Cardiac muscle cell (in vitro differentiated cells and primary cell): ENCODE results near the gene LENEP. TPM values are rescaled to one million over a fixed set of nuclear protein-coding genes. Genes with fewer than 3 reads are reported as not detected.
A peak's percentile ranks its signal among the peaks of the same experiment; 100 is the strongest.

ENCODE experiments used
- DNase-seq, 2 donors: peaks; one replicate each; pipeline versions ENCODE4 v3.0.0 to v3.0.0-alpha.2; 2010 to 2017; ENCODE audit warnings: low read depth in 1 of 2, low spot score in 1 of 2
- H3K27ac ChIP-seq: fragments of 200-600 bp; sonication (generic); 2 replicates; pipeline ENCODE4 v1.5.1; 2016
- H3K27me3 ChIP-seq: fragments of 200-600 bp; sonication (generic); 2 replicates; pipeline ENCODE4 v1.6.0; 2016; ENCODE audit warnings: control low read depth
- H3K36me3 ChIP-seq: fragments of 200-600 bp; sonication (generic); 2 replicates; pipeline ENCODE4 v1.5.1; 2016; ENCODE audit warnings: control low read depth
- H3K4me1 ChIP-seq: fragments of 200-600 bp; sonication (generic); 2 replicates; pipeline ENCODE4 v1.8.1; 2017; ENCODE audit warnings: low read depth, mild to moderate bottlenecking, mixed run types
- H3K4me3 ChIP-seq: fragments of 200-600 bp; sonication (generic); 2 replicates; pipeline ENCODE4 v1.5.1; 2016; ENCODE audit warnings: mild to moderate bottlenecking
- H3K9me3 ChIP-seq: fragments of 200-600 bp; sonication (generic); 2 replicates; pipeline ENCODE4 v1.5.1; 2017; ENCODE audit warnings: low read depth, mild to moderate bottlenecking, control low read depth
- CTCF ChIP-seq: IDR thresholded peaks from 2 replicates; pipeline ENCODE4 v1.5.1; 2012; ENCODE audit warnings: low read depth, mild to moderate bottlenecking, low read length
- polyA plus RNA-seq: library from polyadenylated mRNA; unstranded; fragments of >200 nt; fragmentation: Nextera tagmentation; extraction: Ambion mirVana; gene quantifications from 2 replicates; pipeline ENCODE4 v1.2.1, GENCODE V29; 2016
- total RNA-seq: library from RNA; depleted of rRNA; stranded (reverse); fragments of >200 nt; gene quantifications from 2 replicates; pipeline ENCODE4 v1.2.3, GENCODE V29; 2016

LENEP gene
- total and polyA plus RNA-seq, 2 experiments from 2014 or later, result 0.72 TPM; not detected in 1

GRCh38 chr1:154970631-154971340 is 22.6 kb upstream of the LENEP start, which contains the start of gene SHC1:
TSS of gene SHC1 (minus strand) at chr1:154970747. CDS start at chr1:154970526, 221 bp downstream.
- DNase-seq, result peak; percentile 87 to 97
- TF ChIP-seq CTCF, result no peak

GRCh38 chr1:154971341-154971998 is 21.9 kb upstream of the LENEP start:
- TF ChIP-seq CTCF, result no peak
- no peak for DNase-seq
- H3K27me3 ChIP-seq, result no peaks in the 10 kb centered on the region
- no peak overlapping the region for H3K4me3 ChIP-seq
- H3K9me3 ChIP-seq, result no peaks in the 10 kb centered on the region
- peaks cover 11% of the 10 kb centered on the region for H3K36me3 ChIP-seq
- peaks cover 38% of the 10 kb centered on the region for H3K4me1 ChIP-seq
- peak overlapping the region; percentile 98 for H3K27ac ChIP-seq

More at GRCh38 chr1:154970631-154971340, 22.6 kb upstream of the LENEP start, which contains the start of gene SHC1:
- no peaks in the 10 kb centered on the region for H3K9me3 ChIP-seq
- H3K36me3 ChIP-seq, result peaks cover 12% of the 10 kb centered on the region
- H3K27me3 ChIP-seq, result no peaks in the 10 kb centered on the region
- H3K4me3 ChIP-seq, result peak within 1 kb of the TSS; percentile 17
- peak within 1 kb of the TSS; percentile 98 for H3K27ac ChIP-seq
- peaks cover 31% of the 10 kb centered on the region for H3K4me1 ChIP-seq

GRCh38 chr1:154972213-154972516 is 21.2 kb upstream of the LENEP start:
- no peak for DNase-seq
- H3K36me3 ChIP-seq, result peaks cover 4% of the 10 kb centered on the region
- peak overlapping the region; percentile 98 for H3K27ac ChIP-seq
- H3K9me3 ChIP-seq, result no peaks in the 10 kb centered on the region
- no peaks in the 10 kb centered on the region for H3K27me3 ChIP-seq
- peaks cover 39% of the 10 kb centered on the region for H3K4me1 ChIP-seq
- H3K4me3 ChIP-seq, result no peak overlapping the region
- TF ChIP-seq CTCF, result no peak

GRCh38 chr1:154972517-154973343 is 20.7 kb upstream of the LENEP start:
- no peak for TF ChIP-seq CTCF
- Histone ChIP-seq H3K9me3 (no peaks in the 10 kb centered on the region), H3K36me3 (no peaks in the 10 kb centered on the region), H3K27me3 (no peaks in the 10 kb centered on the region), H3K27ac (peak overlapping the region; percentile 98), H3K4me3 (peak overlapping the region; percentile 48), H3K4me1 (peaks cover 39% of the 10 kb centered on the region)
- peak; percentile 86 to 98 for DNase-seq

GRCh38 chr1:154973344-154974101 is 19.9 kb upstream of the LENEP start:
- peak; percentile 96 to 99 for DNase-seq
- no peaks in the 10 kb centered on the region for H3K9me3 ChIP-seq

More at GRCh38 chr1:154973344-154974101, 19.9 kb upstream of the LENEP start:
- Histone ChIP-seq H3K27ac (peak overlapping the region; percentile 98), H3K4me1 (peaks cover 39% of the 10 kb centered on the region), H3K36me3 (no peaks in the 10 kb centered on the region), H3K4me3 (peak overlapping the region; percentile 48), H3K27me3 (no peaks in the 10 kb centered on the region)
- TF ChIP-seq CTCF, result no peak
